HepG2 (cell line): ENCODE data around the gene SLC6A6. TPM values are rescaled to one million over a fixed set of nuclear protein-coding genes. Genes with fewer than 3 reads are reported as not detected.

Experiments
- ATF6 ChIP-seq: sonication (generic); formaldehyde crosslinking; conservative IDR thresholded peaks from 2 replicates; pipeline ENCODE4 v1.4.0; 2020; ENCODE audit warnings: missing genetic modification reagents
- DRAP1 ChIP-seq: IDR thresholded peaks from 2 replicates; pipeline ENCODE4 v1.6.1; 2016; ENCODE audit warnings: missing genetic modification reagents, missing compliant biosample characterization
- DZIP1 ChIP-seq: sonication (generic); formaldehyde crosslinking; IDR thresholded peaks from 2 replicates; pipeline ENCODE4 v1.5.0; 2020; ENCODE audit warnings: mild to moderate bottlenecking, missing genetic modification reagents
- MAF1 ChIP-seq: sonication (generic); formaldehyde crosslinking; IDR thresholded peaks from 2 replicates; pipeline ENCODE4 v1.5.0; 2020; ENCODE audit warnings: missing genetic modification reagents, borderline replicate concordance
- MTERF4 ChIP-seq: sonication (generic); formaldehyde crosslinking; IDR thresholded peaks from 2 replicates; pipeline ENCODE4 v1.8.0; 2023; ENCODE audit warnings: mild to moderate bottlenecking, missing genetic modification reagents
- NR1H2 ChIP-seq: sonication (generic); formaldehyde crosslinking; IDR thresholded peaks from 2 replicates; pipeline ENCODE4 v1.8.1; 2022; ENCODE audit warnings: low read depth, missing genetic modification reagents, borderline replicate concordance
- PBX3 ChIP-seq: sonication (generic); formaldehyde crosslinking; IDR thresholded peaks from 2 replicates; pipeline ENCODE4 v1.8.1; 2023; ENCODE audit warnings: missing genetic modification reagents, inconsistent platforms, borderline replicate concordance
- YEATS4 ChIP-seq: sonication (generic); formaldehyde crosslinking; IDR thresholded peaks from 2 replicates; pipeline ENCODE4 v1.4.0; 2020; ENCODE audit warnings: missing genetic modification reagents, borderline replicate concordance
- ZNF224 ChIP-seq: sonication (generic); formaldehyde crosslinking; IDR thresholded peaks from 2 replicates; pipeline ENCODE4 v1.5.0; 2020; ENCODE audit warnings: mild to moderate bottlenecking, missing genetic modification reagents
- ZNF253 ChIP-seq: sonication (generic); formaldehyde crosslinking; IDR thresholded peaks from 2 replicates; pipeline ENCODE4 v1.8.0; 2022; ENCODE audit warnings: mild to moderate bottlenecking, missing genetic modification reagents, borderline replicate concordance
- ZNF431 ChIP-seq: sonication (generic); formaldehyde crosslinking; IDR thresholded peaks from 2 replicates; pipeline ENCODE4 v1.9.0; 2022; ENCODE audit warnings: missing genetic modification reagents, low read depth, mild to moderate bottlenecking, borderline replicate concordance
- ZNF570 ChIP-seq: sonication (generic); formaldehyde crosslinking; IDR thresholded peaks from 2 replicates; pipeline ENCODE4 v1.4.0; 2020; ENCODE audit warnings: mild to moderate bottlenecking, missing genetic modification reagents, borderline replicate concordance
- ZNF691 ChIP-seq: sonication (generic); formaldehyde crosslinking; IDR thresholded peaks from 2 replicates; pipeline ENCODE4 v1.4.0; 2020; ENCODE audit warnings: missing genetic modification reagents, low read depth, mild to moderate bottlenecking, borderline replicate concordance
- polyA plus RNA-seq, 8 experiments: library from polyadenylated mRNA; depleted of rRNA in 3 of 8; stranded (reverse) in 7 of 8; unstranded in 1 of 8; fragments of >200 nt; fragmentation: Illumina TruSeq in 4 of 8; extraction: Trizol in 4 of 8; gene quantifications; 2 replicates each; pipeline versions ENCODE4 v1.2.1 to v1.2.3, GENCODE V29; 2011 to 2016; ENCODE audit warnings: low read depth in 4 of 8, missing spikeins in 1 of 8, mixed read lengths in 1 of 8; ENCODE audit not compliant: insufficient read depth in 1 of 8
- total RNA-seq, 5 experiments: library from RNA; depleted of rRNA; stranded (reverse); fragments of >200 nt; fragmentation: Illumina TruSeq; extraction: Trizol; gene quantifications; 2 replicates each; pipeline ENCODE4 v1.2.3, GENCODE V29; 2016; ENCODE audit warnings: low read depth in 1 of 5

Gene SLC6A6
- total and polyA plus RNA-seq, 2 of the 13 experiments (the other 11 are each of a cell fraction or from before 2014, with no cell fraction given), result 14.1 to 20.7 TPM

GRCh38 chr3:14418296-14419250 is 16.2 kb downstream of the SLC6A6 start (continued):
- TF ChIP-seq DRAP1 (CRISPR knock-in tag) (no peak; the same call in 1 of the 2 replicates), ZNF570 (CRISPR knock-in tag) (no peak), MAF1 (no peak), MTERF4 (CRISPR knock-in tag) (no peak), ZNF431 (no peak), ATF6 (no peak), YEATS4 (CRISPR knock-in tag) (no peak), ZNF691 (CRISPR knock-in tag) (peak; percentile 78; the same call in 1 of the 2 replicates), PBX3 (no peak), ZNF253 (CRISPR knock-in tag) (no peak), DZIP1 (no peak), ZNF224 (CRISPR knock-in tag) (no peak), NR1H2 (no peak)
